Tibial artery (tissue), 4 donors: ENCODE results near the gene OTOL1.
"Not testable (repeated sequence)": the region's sequence is repeated elsewhere in the genome, so short reads cannot be mapped to it uniquely, and the experiment has no call there.

Experiments used
- DNase-seq, 2 donors: peaks; one replicate each; pipeline ENCODE4 v3.0.0-alpha.2; 2019
- H3K27ac ChIP-seq, 2 donors: fragments of 200-600 bp; sonication (generic) in 1 of 2; 1 replicate in 1 of 2; 2 replicates in 1 of 2; pipeline ENCODE4 v1.5.1; 2018 to 2019; ENCODE audit warnings: mild to moderate bottlenecking in 1 of 2
- H3K27me3 ChIP-seq, 2 donors: fragments of 200-600 bp; sonication (generic) in 1 of 2; one replicate each; pipeline versions ENCODE4 v1.5.1 to v1.6.0; 2016 to 2019
- H3K36me3 ChIP-seq, 3 donors: fragments of 200-600 bp; sonication (generic) in 2 of 3; one replicate each; pipeline ENCODE4 v1.5.1; 2016 to 2019; ENCODE audit warnings: mild to moderate bottlenecking in 2 of 3
- H3K4me1 ChIP-seq, 4 donors: fragments of 200-600 bp; sonication (generic) in 2 of 4; 1 replicate in 3 of 4; 2 replicates in 1 of 4; pipeline ENCODE4 v1.5.1; 2016 to 2019
- H3K4me3 ChIP-seq, 2 donors: fragments of 200-600 bp; sonication (generic) in 1 of 2; 1 replicate in 1 of 2; 2 replicates in 1 of 2; pipeline ENCODE4 v1.5.1; 2018 to 2019; ENCODE audit warnings: mild to moderate bottlenecking in 2 of 2
- H3K9me3 ChIP-seq, 3 donors: fragments of 200-600 bp; sonication (generic) in 1 of 3; one replicate each; pipeline ENCODE4 v1.5.1; 2016 to 2019
- CTCF ChIP-seq, 2 experiments: fragments of 200-600 bp in 1 of 2; fragments of 450-650 bp in 1 of 2; IDR thresholded peaks; one replicate each; pipeline ENCODE4 v1.5.1; 2017 to 2019; ENCODE audit warnings: antibody characterized with exemption in 2 of 2, mild to moderate bottlenecking in 1 of 2, moderate library complexity in 1 of 2
- intact Hi-C: fragments of 100-400 bp; cut with DNase I; formaldehyde crosslinking; loops from one replicate; pipeline ENCODE4 v1.15.0; 2023; ENCODE audit warnings: low total_unique reads

OTOL1 gene

GRCh38 chr3:161471211-161471610 lies 25.4 kb upstream of the OTOL1 start:
- H3K36me3 ChIP-seq: no peaks in the 10 kb centered on the region
- no peaks in the 10 kb centered on the region for H3K9me3 ChIP-seq
- no peak overlapping the region for H3K4me3 ChIP-seq
- no peak for TF ChIP-seq CTCF (IDR thresholded peaks at IDR 0.05)
- H3K27me3 ChIP-seq: no peaks in the 10 kb centered on the region
- no peak for DNase-seq
- intact Hi-C loops: no loop called here
- H3K27ac ChIP-seq: no peak overlapping the region
- H3K4me1 ChIP-seq: no peaks in the 10 kb centered on the region

GRCh38 chr3:161474139-161474538 lies 22.5 kb upstream of the OTOL1 start:
- no peak for TF ChIP-seq CTCF (IDR thresholded peaks at IDR 0.05)
- no peaks in the 10 kb centered on the region for H3K9me3 ChIP-seq
- H3K27me3 ChIP-seq: no peaks in the 10 kb centered on the region
- H3K4me3 ChIP-seq: no peak overlapping the region
- intact Hi-C loops: no loop called here
- H3K36me3 ChIP-seq: no peaks in the 10 kb centered on the region
- no peaks in the 10 kb centered on the region for H3K4me1 ChIP-seq
- no peak overlapping the region for H3K27ac ChIP-seq
- no peak for DNase-seq

GRCh38 chr3:161474741-161475140 lies 21.9 kb upstream of the OTOL1 start:
- Histone ChIP-seq H3K27me3 (no peaks in the 10 kb centered on the region), H3K4me3 (no peak overlapping the region), H3K9me3 (no peaks in the 10 kb centered on the region), H3K27ac (no peak overlapping the region), H3K36me3 (no peaks in the 10 kb centered on the region), H3K4me1 (no peaks in the 10 kb centered on the region)
- intact Hi-C loops: no loop called here
- no peak for DNase-seq
- no peak for TF ChIP-seq CTCF (IDR thresholded peaks at IDR 0.05)

GRCh38 chr3:161475206-161475605 lies 21.4 kb upstream of the OTOL1 start:
- Histone ChIP-seq H3K27ac (no peak overlapping the region), H3K27me3 (no peaks in the 10 kb centered on the region), H3K36me3 (no peaks in the 10 kb centered on the region), H3K4me3 (no peak overlapping the region), H3K9me3 (no peaks in the 10 kb centered on the region), H3K4me1 (no peaks in the 10 kb centered on the region)
- DNase-seq: no peak
- intact Hi-C loops: no loop called here
- no peak for TF ChIP-seq CTCF (IDR thresholded peaks at IDR 0.05)

- no peaks in the 10 kb centered on the region for H3K9me3 ChIP-seq
- TF ChIP-seq CTCF (IDR thresholded peaks at IDR 0.05): no peak
- no peak for DNase-seq
- no peaks in the 10 kb centered on the region for H3K4me1 ChIP-seq
- no peaks in the 10 kb centered on the region for H3K36me3 ChIP-seq
- no peaks in the 10 kb centered on the region for H3K27me3 ChIP-seq
- no peak overlapping the region for H3K4me3 ChIP-seq
- intact Hi-C loops: no loop called here
- no peak overlapping the region for H3K27ac ChIP-seq
Measured at GRCh38 chr3:161475905-161476304, 20.7 kb upstream of the OTOL1 start.

- Histone ChIP-seq H3K27ac (no peak overlapping the region), H3K4me3 (no peak overlapping the region), H3K9me3 (no peaks in the 10 kb centered on the region), H3K4me1 (no peaks in the 10 kb centered on the region), H3K27me3 (no peaks in the 10 kb centered on the region), H3K36me3 (no peaks in the 10 kb centered on the region)
- intact Hi-C loops: no loop called here
- no peak for TF ChIP-seq CTCF (IDR thresholded peaks at IDR 0.05)
- no peak for DNase-seq
Measured at GRCh38 chr3:161484226-161484625, 12.4 kb upstream of the OTOL1 start.

GRCh38 chr3:161488284-161488683 lies 8.3 kb upstream of the OTOL1 start:
- H3K36me3 ChIP-seq, DNase-seq, H3K27ac ChIP-seq, H3K4me1 ChIP-seq, intact Hi-C loops, H3K9me3 ChIP-seq, H3K27me3 ChIP-seq, H3K4me3 ChIP-seq: not testable (repeated sequence)
